Amygdala (tissue), 56 donors: ENCODE results near the gene C17orf67.

ENCODE experiments used
- DNase-seq, 56 donors: peaks; one replicate each; lab custom pipeline; 2025; lab: John Stamatoyannopoulos, UW

C17orf67 gene

GRCh38 chr17:56833809-56834379 is at the start of gene C17orf67, which contains the start of gene DGKE:
TSS of gene C17orf67 (minus strand) at chr17:56833920. CDS start at chr17:56815810, 18,110 bp downstream.
TSS of gene DGKE (plus strand) at chr17:56834151. CDS start at chr17:56834796, 645 bp downstream.
- peak in 55 of 56 donors; percentile 59 to 99 (median 93) for DNase-seq

- no peak for DNase-seq
Observed at GRCh38 chr17:56881685-56882295, 48.1 kb upstream of the C17orf67 start.

DNA sequence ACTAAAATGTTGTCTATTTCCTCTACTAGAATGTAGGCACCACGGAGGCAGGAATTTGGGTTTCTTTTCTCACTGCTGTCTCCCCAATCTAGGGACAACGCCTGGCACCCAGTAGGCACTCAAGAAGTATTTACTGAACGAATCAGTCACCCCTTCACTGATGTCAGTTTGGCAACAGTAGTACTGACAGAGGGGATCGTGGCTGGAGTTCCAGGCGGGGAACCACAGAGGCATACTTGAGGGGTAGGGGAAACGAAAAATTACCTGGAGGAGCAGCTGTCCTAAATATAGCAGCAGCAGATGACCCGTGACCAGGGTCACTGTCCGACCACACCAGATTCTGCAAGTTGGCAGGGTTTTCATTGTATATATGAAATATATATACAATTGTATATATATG is 46.9 kb upstream of the C17orf67 start:
- no peak for DNase-seq

GRCh38 chr17:56880133-56880532 is 46.4 kb upstream of the C17orf67 start:
- DNase-seq = peak in 2 of 56 donors; percentile 1 to 4

- DNase-seq = no peak
Observed at GRCh38 chr17:56879280-56879679, 45.6 kb upstream of the C17orf67 start.

DNA sequence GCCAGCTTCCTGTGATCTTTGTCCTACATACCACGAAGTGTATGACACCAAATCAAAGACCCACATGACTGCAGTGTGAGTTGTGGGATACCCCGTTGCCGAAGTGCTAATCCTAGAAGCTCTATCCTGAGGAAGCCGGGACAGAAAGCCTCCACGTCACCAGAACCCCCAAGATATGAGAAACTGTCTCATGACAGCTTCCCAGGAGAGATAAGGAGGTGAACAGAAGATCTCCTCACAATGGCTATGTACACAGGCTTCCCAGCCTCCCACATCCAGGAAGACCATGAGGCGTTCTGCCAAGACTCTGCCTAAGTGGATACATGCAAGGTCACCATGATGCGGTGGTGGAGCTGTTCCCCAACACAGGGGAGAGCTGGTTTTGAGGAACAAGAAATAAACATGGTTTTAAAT is 43.1 kb upstream of the C17orf67 start:
- no peak for DNase-seq

DNA sequence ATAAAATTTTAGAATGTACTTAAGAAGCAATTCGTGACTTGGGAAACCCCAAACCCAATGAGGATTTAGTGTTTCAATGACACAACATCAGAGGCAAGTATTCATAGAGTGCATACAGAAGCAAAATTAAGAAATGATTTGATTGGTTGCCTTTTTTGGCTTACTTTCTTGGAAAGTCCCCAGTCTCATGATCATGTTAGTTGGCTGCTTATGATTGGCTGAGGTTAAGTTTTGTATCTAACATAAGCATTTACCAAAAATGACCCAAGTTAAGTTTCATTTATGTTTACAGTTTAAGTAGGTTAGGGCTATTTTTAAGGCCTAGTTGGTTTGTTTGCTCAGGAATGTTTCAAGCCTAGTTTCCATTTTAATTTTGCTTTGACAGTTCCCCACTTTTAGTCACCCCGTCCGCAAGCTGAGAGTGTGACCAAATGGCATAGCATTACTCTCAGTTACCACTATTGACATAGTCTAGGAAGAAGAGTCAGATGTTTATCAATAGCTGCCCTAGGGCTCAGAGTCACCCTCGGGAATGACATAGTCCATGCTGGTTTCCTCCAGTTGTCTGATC is 36.4 kb upstream of the C17orf67 start:
- no peak for DNase-seq

- DNase-seq = no peak
Observed at GRCh38 chr17:56868716-56869115, 35.0 kb upstream of the C17orf67 start.

DNA sequence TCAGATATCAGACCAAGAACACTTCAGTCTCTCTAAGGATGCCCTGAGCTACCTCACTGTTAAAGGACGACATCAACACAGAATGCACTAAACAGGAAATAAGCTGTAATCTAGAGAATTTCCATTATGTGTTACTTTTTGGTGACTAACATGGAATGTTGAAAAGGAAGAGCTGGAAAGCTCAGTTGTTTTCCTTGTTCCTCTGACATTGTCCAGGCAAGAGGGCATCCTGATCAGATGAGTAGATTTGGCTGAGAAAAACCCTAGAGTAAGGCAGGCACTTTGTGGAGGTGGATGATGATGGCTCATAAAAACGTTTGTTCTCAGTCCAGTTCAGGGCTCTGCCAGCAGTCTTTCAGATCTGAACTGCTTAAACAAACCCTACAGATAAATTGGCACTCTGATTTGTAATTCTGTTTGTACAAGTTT is 34.2 kb upstream of the C17orf67 start:
- no peak for DNase-seq

DNA sequence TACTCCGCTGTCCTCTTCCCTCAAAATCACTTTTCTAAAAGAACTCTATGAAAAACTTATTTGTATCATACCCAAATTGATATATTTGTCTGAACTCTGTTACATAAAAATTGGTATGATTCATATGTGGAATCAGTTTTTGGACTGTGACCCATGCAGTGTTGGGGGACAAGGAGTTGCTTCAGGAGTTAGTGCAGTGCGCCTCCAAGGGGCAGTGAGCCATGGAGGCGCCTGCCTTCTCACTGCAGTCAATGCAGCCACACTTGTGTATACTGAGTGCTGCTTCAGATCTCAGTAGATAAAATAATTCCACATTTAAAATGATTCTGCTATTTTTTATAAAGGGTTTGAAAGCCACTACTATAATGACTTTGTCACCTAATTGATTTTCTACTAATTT is 32.8 kb upstream of the C17orf67 start:
- DNase-seq = no peak

DNA sequence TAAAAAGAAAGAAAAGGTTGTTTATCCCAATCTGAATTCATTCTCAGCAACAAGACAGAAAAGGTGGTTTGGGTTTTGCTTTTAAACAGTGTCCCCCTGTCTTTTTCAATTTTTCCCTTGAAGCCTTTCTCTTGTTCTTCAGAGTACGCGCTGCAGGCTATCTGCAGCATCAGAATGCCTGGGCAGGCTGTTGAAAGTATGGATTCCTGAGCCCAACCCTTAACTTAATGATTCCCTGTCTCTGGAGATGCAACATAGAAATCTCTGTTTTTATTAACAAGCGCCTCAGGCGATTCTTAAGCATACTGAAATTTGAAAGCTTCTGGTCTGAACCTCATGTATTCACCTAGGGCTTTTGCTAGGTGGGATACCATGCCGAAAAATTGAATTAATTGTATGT is 32.4 kb upstream of the C17orf67 start:
- DNase-seq = no peak

DNA sequence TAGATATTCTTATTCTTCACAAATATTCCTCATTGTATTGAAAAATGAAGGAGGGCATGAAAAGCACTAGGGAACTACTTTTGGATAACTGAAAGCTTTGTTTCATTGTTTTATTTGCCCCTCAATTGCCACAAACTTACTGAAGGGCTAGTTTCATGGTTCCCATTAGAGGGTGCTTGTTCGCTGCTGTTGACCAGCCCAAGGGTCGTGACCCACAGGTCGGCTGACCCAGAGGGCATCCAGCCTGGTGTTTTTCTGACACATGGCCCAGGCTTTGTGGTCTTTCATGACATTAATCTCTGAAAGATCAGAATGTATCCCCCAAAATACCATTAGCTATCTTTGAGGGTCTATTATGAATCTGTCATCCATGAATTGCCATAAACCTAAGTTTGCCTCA is 30.3 kb upstream of the C17orf67 start:
- no peak for DNase-seq

- DNase-seq = no peak
Observed at GRCh38 chr17:56861899-56862298, 28.2 kb upstream of the C17orf67 start.

DNA sequence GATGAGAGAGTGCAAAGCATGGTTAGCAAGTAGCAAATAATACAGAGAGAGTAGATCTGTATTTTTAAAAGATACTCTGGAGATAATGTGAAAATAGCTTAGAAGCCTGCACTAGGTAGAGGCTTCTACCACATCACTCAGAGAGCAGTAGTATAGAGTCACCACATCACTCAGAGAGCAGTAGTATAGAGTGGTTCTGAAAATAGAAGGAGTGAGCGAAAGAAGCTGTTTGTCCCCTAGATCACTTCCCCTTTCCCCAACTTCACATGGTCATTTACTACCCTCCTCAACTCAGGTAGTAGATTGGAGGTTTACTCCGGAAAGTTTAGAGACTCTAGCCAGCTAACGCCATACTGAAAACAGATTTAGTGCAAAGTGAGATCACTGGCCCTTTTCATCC is 17.3 kb upstream of the C17orf67 start:
- DNase-seq = no peak

- DNase-seq = no peak
Observed at GRCh38 chr17:56850591-56850990, 16.9 kb upstream of the C17orf67 start.

GRCh38 chr17:56849131-56849530 is 15.4 kb upstream of the C17orf67 start:
- DNase-seq = no peak

DNA sequence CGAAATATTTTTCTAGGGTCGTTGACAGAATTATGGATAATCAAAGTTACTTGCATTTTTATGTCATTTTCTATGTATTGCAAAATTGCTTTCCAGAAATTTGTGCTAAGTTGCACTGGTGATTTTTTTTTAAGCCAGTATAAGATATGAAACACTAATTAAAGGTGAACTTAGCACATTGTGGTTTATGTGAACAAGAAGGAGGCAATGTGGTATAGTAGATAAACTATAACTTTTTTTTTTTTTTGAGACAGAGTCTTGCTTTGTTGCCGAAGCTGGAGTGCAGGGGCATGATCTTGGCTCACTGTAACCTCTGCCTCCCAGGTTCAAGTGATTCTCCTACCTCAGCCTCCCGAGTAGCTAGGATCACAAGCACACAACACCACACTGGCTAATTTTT is 13.4 kb upstream of the C17orf67 start:
- DNase-seq = no peak

GRCh38 chr17:56845934-56846333 is 12.2 kb upstream of the C17orf67 start:
- DNase-seq = no peak

- no peak for DNase-seq
Observed at GRCh38 chr17:56842577-56842976, 8.9 kb upstream of the C17orf67 start.

GRCh38 chr17:56838687-56839086 is 5.0 kb upstream of the C17orf67 start:
- DNase-seq = no peak

GRCh38 chr17:56835264-56835585 is 1.5 kb upstream of the C17orf67 start:
- no peak for DNase-seq
